HG03558 (cell line): ENCODE measurements around the gene SPOCK3.
"Not testable (repeated sequence)": the region's sequence is repeated elsewhere in the genome, so short reads cannot be mapped to it uniquely, and the experiment has no call there.

Source experiments
- ATAC-seq: cut with Tn5 transposase; IDR thresholded peaks from one replicate; pipeline ENCODE4 v1.9.1; 2021; ENCODE audit warnings: moderate number of reproducible peaks; ENCODE audit not compliant: unreplicated experiment; ENCODE audit errors: extremely low read depth

SPOCK3 gene

DNA sequence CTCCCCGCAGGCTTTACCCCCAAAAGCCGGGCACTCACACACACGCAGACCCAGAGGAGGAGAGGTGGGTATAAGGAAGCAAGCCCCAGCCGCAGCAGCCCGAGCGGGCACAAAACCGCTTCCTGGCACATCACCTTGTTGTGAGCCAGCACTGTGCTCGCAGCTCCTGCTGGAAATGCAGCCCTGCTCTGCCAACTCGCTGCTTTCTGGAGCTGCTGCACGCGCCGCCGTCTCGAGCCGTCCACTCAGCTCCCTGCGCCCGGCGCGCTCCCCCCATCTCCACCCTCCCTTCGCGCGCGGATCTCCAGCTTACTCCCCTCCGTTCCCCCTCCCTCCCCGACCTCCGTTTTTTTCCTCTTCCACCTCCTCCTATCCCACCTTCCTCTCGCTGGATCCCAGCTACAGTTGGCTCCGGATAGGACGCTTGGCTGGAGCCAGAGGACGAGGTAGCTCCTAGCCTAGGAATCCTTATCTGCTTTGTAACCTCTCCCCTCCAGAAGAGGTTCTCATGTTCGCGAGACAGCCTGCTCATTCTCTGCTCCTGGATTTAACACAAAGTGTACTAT, at the start of gene SPOCK3:
Gene SPOCK3 (minus strand): TSS at position 179 of the 566 bp plus-strand sequence.
- no peak for ATAC-seq

DNA sequence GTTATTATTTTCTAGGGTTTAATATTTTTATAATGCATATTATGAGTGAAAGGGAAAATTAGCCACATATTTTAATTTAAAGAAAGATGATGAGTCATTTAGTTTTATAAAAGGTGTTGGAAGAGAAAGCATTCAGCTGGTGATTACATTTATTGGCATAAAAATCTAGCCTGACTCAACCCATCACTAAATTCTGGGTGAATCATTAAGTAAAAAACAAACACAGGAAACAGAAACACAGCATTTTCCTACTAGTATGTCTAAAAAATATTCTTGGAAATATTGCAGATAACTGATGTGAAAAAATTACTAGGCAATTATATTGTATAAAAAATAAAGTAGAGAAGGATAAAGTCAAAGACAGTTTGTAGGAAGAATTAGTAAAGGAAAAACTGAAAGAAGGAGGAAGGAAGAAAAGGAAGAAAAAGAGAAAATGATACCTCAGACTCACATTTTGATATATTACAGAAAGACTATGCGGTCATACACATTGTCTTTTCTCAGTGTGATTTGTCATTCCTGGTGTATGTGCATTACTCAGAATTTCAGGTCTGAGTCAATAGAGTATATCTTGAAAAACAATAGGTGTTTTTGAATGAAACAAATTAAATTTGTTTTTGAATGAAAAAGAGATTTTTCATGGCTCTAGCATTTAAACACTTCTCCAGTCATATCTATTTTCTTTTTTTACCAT, 48.0 kb upstream of the SPOCK3 start:
- no peak for ATAC-seq

DNA sequence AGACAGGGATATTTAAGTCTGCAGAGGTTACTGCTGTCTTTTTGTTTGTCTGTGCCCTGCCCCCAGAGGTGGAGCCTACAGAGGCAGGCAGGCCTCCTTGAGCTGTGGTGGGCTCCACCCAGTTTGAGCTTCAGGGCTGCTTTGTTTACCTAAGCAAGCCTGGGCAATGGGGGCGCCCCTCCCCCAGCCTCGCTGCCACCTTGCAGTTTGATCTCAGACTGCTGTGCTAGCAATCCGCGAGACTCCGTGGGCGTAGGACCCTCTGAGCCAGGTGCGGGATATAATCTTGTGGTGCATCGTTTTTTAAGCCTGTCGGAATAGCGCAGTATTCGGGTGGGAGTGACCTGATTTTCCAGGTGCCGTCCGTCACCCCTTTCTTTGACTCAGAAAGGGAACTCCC, 47.3 kb upstream of the SPOCK3 start:
- ATAC-seq, result not testable (repeated sequence)

DNA sequence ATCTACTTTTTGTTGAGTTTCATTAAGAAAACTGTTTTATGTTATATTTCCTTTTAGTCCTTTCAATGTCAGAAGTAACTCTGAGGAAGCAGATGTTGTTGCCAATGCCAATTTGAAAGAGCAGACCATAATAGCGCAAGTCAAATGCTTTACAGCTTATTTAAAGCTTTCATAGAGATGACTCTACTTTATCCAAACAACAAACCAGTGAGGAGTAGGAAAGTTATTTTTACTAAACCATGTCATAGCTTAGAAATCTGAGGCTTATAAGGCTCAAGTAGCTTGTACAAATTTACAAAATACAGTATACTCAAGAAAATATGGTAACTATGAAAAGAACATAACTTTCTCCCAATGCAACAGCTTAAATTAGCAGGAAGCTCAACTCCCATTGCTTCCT, 40.1 kb upstream of the SPOCK3 start:
- ATAC-seq, result no peak

DNA sequence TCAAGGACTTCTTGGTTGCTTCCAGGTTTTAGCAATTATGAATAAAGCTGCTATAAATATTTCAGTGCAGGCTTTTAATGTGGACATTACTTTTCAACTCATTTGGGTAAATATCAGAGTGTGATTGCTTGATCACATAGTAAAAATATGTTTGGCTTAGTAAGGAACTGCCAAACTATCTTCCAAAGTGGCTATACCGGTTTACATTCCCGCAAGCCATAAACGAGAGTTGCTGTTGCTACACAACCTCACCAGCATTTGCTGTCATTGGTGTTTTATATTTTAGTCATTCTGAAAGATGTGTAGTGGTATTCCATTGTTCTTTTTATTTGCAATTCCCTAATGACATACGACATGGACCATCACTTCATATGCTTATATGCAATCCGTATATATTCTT, 30.9 kb upstream of the SPOCK3 start:
- ATAC-seq, result no peak

DNA sequence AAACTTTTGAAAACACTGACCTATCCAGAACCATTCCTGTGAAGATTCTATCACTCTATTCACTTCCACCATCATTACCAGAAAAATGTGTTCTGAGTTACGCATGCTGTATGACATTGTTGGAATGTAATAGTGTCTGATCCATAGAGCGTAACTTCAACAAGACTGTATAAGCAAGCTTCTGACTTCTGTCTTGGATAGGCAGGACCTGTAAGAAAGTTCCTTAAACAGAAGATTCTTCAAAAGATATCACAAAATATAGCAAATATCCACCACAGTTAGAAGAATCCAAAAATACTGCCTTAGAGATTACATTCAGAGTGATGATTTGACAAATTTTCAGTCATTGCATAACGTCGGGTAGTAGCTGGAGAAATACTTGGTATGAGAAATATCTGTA, 14.0 kb upstream of the SPOCK3 start:
- ATAC-seq, result no peak

DNA sequence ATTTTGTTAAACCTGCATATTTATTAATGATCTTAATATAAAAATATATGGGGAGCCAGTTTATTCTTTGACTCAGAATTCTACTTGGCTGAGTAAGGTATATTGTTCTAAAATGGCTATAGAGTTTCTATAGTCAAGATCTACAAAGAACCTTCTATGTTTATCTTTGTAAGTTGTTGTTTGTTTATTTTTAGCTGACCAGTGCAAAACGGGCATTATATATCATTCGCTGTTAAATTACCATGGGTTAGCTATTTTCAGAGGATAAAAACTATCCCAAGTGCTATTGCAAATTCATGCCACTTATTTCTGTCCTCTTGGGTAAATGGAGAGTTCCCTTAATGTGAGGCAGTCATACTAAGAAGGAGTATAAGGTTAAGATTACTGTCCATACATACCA, 5.3 kb upstream of the SPOCK3 start:
- no peak for ATAC-seq

DNA sequence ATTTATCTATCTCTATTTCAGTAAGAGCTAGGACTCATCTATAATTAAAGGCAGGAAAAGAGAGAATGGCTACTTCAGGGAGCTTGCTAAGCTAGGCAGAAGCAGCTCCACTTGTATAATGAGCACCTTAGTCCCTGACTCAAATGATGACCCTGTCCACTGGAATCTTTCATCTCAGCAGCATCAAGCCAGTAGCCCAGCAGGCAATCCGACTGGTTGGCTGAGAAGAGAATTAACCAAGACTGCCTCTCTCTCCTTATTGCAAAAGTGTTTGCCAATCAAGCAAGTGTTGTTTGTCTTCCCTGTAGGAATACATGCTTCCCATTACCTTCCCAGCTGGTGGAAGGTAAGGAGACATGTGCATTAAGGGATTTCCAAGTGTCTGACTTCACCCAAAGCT, 3.9 kb upstream of the SPOCK3 start:
- no peak for ATAC-seq

DNA sequence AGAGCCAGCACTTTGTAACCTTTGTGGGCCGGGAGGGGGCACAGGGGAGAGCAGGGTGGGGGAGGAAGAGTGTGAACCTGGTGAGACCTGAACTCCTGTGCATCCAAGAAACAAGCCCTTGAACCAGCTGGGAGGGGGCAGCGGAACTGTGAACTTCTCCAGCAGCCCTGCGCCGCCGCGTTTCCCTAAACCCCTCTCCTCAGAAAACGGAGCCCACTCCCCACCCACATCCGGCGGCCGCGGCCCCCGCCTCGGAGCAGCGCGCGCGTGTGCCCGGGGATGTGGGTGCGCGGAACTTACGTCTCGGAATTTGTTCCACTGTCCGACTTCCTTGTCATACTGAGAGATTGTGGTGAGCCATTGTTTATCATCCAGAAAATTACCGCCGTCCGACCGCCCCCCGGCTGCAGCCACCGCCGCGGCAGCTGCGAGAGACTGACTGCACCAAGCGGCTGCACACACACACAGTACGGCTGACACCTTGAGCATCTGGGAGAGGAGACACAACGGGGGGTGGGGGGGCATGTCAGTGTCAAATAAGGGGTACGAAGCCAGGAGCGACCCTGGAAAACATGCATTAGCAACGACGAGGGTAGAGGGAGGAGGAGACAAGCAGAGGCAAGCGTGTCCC, 494 bp downstream of the SPOCK3 start:
- no peak for ATAC-seq

DNA sequence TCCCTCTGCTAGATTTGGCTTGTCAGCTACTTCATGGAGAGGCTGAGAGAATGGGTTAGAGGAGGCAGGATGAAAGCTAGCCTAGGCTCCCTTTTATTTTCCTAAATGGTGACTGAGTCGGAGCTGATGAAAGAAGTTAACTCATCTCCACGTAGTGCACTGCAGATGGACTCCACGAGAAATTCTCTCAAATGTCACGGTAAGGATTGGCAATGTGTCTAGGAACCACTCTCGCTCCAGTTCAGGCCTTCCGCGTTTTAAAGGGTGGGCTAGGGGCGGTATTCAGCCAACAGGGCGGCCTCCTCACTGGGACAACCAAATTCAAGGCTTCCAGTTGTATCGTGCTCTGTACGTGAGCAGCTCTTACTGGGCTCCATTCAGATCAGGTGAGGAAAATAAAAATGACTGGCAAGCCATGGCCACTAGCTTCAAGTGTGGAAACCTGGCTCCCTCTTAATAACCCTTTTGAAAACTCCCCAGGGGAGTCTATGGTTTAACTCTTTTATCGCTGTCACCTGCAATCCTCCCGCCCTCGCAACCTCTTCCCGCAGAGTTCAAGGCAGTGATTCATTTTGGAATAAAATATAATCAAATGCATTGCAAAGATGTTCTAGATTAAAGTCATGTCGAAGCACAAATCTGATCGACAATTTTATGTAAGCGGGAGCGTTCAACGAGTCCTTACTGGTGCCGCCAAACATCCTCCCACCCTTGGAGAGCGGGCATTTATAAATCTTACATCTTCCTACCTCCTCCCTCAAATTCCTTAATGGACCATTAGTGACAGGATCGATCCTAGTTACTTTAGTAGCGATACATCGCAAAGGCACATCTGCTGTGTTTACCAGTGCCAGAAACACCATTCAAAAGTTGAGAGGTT, 1.2 kb downstream of the SPOCK3 start:
- no peak for ATAC-seq

DNA sequence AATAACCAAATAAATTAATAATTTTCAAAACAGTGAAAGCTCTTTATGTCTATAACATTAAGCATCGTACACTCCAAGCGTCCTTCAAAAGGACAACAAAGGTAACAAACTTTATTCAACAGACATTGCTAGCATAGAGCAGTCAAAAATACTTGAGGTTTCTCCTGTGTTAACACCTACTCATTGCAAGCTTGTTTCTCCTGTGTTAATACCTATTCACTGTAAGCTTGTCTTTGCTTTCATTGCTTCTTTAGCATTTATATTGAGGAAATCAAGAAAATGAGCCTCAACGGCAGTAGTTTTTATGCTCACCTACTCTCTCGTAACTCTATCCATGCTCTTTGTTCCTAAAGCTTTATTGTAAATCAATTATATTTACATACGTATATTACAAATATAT, 3.5 kb downstream of the SPOCK3 start:
- ATAC-seq, result no peak

DNA sequence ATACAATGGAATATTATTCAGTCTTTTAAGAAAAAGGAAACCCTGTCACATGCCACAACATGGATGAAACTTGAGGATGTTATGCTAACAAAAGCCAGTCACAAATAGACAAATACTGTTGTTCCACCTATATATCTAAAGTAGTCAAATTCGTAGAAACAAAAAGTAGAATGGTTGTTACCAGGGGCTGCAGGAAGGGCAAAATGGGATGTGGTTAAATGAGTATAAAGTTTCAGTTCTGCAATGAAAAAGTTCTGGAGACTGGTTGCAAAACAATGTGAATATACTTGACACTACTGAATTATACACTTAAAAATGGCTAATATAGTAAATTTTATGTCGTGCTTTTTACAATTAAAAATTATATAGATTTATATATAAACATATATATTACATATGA, 12.2 kb downstream of the SPOCK3 start:
- ATAC-seq, result peak; percentile 88

DNA sequence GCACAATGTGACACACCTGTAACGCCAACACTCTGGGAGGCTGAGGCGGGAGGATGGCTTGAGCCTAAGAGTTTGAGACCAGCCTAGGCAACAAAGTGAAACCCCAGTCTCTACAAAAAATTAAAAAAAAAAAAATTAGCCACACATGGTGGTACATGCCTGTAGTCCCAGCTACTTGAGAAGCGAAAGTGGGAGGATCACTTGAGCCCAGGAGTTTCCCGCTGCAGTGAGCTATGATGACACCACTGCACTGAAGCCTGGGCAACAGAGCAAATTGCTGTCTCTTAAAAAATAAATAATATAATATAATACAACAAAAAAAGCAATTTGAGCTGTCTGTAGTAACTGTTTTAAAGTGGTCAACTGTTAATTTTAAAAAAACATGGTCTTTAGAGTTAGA, 13.2 kb downstream of the SPOCK3 start:
- ATAC-seq, result no peak

DNA sequence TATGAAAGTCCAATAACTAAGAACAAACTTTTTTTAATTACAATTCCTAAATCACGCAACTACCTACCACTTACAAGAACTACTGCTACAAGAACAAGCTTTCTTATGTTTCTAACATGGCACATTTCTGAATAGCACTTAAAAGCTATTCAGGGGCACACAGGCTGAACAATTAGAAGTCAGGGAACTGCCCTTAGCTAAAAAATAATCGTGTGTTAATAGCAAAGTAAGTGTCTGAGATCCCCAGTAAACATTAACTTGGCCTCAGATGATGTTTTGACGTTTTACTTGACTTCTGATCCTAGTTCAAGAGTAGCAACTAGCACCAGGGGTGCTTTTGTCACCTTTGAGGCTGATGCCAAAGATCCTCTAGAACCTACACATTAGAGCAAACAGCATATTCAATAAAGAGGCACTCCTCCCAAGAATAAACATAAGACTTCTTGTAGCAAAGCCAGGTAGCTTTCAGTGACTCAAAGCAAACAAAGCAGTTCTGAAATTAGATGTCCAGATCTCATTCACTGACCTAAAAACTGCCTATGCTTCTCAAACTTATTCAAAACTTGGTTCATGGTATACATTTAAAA, 16.2 kb downstream of the SPOCK3 start:
- no peak for ATAC-seq

DNA sequence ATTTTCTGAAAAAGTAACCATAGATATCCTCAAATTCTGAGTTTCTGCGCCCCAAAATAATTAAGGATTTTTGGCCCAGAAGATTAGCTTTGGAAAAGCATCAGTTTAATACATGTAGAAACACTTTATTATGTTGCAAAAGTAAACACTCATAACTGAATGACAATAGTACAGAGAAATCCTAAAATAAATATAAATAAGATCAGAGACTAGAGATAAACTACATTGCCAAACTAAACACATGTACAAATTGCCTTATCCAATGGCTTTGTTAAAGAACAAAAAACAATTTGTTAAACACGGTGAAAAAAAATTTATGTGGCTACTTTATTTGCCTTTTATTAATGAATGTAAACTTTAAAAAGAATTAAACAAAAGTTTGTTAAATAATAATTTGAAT, 17.5 kb downstream of the SPOCK3 start:
- no peak for ATAC-seq

DNA sequence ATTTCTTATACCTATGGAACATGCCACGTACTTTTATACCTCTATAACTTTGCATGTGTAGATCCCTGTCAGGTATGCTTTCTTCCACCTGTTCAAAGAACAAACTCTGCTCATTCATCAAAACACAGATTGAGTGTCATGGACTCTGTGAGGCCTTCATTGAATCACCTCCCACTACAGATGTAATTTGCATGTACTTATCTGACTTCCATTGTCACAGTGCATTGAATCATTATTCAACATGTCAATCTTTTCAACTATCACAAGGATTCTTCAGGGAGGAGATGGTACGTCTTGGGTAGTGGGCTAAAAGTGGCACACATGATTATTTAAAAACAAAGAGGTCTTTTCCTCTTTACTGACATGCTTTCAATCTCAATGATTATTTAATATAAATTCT, 24.1 kb downstream of the SPOCK3 start:
- ATAC-seq, result no peak

DNA sequence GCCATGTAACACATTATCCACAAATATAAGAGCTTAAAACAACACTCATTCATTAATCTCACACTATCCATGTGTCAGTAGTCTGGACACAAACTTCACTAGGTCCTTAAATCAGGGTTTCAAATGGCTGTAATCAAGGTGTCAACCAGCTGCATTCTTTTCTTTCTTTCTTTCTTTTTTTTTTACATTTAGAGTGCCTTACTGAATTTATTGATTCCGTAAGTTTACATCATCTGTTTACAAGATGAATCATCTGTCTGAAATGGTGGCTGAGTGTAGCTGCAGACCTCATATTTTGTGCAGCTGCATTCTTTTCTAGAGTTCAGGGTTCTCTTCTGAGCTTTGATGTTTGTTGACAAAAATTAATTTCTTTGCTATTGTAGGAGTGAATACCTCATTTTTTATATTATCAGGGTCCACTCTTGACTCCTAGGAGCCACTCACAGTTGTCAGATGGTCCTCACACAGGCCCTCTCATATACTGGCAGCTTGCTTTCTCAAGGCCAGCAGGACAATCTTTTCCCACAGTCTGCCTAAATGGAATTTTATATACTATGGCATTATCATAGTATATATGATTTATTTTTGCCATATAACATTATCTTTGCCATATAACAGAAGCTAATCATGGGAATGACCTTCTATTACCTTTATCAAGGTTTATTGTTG, 37.8 kb downstream of the SPOCK3 start:
- ATAC-seq, result no peak

DNA sequence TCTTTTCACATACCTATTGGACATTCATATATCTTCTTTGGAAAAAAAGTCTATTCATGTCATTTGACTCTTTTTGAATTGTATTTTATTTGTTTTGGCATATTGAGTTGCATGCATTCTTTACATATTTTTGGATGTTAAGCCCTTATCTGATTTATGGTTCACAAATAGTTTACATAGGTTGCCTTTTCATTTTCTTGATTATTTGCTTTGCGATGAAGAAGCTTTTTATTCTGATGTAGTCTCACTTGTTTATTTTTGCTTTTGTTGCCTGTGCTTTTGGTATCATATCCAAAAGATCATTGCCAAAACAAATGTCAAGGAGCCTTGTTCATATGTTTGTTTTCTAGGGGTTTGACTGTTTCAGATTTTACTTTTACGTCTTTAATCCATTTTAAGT, 43.9 kb downstream of the SPOCK3 start:
- ATAC-seq, result no peak

DNA sequence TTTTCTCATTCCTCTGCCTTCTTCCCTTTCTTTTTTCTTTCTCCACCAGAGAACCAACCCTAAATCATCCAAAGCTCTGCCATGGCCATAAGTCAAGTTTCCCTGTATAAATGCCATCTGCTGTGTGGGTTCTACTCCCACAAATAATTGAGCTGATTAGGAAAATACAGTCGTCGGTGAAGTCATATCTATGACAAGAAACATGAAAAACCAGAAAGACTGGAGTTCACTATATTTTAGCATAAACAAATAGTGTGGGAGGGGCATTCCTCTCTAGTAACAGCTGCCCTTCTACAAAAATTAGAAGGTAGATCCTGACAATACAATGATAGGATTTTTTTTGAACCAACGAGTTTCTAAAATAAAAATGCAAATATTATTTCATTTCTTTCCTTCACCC, 48.8 kb downstream of the SPOCK3 start:
- no peak for ATAC-seq

DNA sequence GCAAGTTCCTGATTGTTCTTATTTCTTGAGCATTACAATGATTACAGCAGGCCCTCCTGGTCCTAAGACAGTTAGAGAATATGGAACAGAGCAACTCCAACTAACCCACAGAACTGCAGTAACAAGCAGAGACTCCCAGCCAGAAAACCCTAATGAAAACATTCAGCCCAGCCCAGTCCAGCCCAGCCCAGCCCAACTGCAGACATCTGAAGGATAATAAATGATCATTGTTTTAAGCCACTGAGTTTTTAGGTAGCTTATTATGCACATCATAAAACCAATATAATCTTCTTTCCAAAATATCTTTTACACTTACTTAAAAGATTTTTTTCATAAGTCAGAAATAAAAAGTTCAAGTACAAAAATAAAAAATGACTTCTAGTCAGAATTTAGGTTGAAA, 51.3 kb downstream of the SPOCK3 start:
- no peak for ATAC-seq
